GM19463 (cell line): ENCODE measurements around the gene APOL5.
"Not testable (repeated sequence)": the region's sequence is repeated elsewhere in the genome, so short reads cannot be mapped to it uniquely, and the experiment has no call there.

Experiments used
- ATAC-seq: cut with Tn5 transposase; IDR thresholded peaks from one replicate; pipeline ENCODE4 v1.9.1; 2021; ENCODE audit warnings: mild to moderate bottlenecking, moderate library complexity; ENCODE audit not compliant: unreplicated experiment

Gene APOL5

DNA sequence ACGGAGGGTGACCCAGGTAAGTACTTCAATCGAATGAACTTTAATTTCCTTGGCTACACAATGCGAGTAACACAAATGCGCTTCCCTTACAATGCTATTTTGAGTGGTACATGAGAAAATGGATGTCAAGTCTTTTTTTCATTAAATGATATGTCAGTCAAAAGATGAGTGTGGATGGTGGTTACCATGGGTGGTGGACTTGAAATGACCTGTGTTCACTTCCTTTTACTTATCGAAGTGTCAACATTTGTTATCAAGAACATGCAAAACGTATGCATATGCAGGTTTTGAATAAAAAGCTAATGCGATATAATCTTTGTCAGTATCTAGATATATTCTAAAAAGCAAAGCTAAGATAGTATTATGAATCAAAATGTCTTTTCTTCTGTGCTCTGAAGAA lies 8.8 kb upstream of the APOL5 start:
- ATAC-seq = no peak

DNA sequence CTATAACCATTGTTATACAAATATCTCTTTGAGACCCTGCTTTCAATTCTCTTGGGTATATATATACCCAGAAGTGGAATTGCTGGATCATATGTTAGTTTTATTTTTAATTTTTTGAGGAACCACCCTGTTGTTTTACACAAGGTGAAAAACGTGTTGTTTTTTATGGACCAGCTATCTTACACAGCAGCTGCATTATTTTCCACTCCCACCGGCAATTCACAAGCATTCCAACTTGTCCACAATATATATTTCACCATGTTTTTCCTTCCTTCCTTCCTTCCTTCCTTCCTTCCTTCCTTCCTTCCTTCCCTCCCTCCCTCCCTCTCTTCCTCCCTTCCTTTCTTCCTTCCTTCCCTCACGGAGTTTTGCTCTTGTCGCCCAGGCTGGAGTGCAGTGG lies 6.3 kb upstream of the APOL5 start:
- ATAC-seq = no peak

DNA sequence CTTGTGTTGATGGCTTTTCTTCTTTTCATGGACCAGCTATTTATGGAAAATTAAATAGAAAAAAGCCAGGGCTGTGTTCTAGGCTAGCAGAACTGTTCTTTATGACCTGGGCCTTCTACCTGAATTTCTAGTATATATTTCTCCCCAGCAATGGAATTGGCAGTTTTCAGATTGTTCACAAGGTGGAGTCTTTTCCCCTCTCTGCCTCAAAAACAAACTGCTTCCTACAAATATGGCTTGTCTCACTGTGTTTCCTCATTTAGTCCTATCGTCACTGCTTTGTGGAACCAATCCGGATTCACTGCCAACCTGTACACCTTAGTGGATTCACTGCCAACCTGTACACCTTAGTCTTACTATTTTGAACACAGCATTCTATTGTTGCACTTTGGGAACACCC lies 5.0 kb upstream of the APOL5 start:
- no peak for ATAC-seq

DNA sequence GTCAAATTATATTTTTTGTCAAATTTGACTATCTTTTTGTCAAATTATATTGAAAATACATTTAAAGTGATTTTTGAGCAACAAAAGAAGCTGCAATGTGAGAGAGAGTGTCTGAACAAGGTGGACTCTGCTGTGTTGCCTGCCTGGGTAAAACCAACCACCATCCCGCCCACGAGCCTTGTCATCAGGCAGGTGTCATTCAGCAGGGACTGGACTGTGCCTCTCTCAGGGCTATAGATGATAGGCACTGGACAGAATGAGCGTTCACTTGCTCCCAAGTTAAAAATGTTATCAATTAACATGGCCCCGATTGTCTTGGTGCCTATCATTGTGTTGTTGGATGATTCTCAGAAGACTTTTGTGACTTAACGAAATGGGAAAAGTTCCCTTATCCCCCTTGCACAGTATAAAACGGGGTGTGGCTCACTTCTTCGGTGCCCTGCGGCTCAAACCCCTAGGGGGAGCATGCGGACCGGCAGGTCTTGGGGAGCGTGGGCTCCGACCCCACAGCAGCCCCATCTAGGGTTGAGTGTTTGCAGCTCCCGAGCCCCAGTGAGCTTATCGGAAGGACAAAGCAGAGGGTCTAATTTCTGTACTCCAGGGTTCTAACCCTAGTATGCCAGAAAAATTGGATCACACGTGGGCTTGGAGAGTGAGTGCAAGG lies 1.7 kb downstream of the APOL5 start:
- ATAC-seq = no peak

DNA sequence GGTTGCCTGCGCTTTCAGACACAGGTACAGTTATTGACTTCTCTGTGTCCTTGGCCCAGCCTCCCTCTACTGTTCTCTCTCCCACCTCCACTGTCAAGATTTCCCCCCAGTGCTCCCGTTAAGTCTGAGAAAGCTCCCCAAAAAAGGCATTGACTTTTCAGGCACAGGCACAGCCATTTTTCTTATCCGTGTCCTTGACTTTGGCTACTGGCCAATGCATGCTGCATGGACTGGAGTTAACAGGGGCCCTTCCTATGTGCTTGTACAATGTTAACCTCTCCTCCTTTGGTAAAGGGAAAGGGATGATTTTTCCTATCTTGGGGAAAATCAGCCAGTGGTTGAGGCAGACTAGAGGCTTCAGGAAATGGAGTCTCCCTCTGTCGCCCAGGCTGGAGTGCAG lies 4.3 kb downstream of the APOL5 start:
- no peak for ATAC-seq

DNA sequence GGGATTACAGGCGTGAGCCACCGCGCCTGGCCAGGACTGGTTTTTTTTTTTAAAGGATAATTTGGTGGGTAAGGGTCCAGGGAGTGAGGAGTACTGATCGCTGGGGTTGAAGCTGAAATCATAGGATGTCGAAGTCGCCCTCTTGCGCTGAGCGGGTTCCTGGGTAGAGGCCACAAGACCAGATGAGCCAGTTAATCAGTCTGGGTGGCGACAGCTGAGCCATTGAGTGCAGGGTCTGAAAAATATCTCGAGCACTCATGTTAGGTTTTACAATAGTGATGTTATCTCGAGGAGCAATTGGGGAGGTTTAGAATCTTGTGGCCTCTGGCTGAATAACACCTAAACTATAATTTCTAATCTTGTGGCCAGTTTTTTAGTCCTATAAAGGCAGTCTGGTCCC lies 7.8 kb downstream of the APOL5 start:
- ATAC-seq = no peak

DNA sequence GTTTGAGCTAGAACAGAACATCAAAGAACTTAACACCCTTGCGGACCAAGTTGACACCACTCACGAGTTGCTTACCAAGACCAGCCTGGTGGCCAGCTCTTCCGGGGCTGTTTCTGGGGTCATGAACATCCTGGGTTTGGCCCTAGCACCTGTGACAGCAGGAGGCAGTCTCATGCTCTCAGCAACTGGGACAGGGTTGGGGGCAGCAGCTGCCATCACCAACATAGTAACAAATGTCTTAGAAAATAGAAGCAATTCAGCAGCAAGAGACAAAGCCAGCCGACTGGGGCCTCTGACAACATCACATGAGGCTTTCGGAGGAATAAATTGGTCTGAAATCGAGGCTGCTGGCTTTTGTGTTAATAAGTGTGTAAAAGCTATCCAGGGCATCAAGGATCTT lies 8.7 kb downstream of the APOL5 start:
- no peak for ATAC-seq

DNA sequence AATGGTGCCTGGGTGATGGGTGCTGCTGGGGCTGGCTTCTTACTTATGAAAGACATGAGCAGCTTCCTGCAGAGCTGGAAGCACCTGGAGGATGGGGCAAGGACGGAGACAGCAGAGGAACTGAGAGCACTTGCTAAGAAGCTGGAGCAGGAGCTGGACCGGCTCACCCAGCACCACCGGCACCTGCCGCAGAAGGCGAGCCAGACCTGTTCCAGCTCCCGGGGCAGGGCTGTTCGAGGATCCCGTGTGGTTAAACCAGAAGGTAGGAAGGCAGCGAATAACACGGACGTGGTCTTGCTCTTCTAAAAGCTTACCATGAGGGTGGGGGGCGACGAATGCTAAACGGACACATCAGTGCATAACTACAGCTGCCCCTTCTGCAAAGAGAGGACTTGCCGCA lies 9.3 kb downstream of the APOL5 start:
- ATAC-seq = no peak

DNA sequence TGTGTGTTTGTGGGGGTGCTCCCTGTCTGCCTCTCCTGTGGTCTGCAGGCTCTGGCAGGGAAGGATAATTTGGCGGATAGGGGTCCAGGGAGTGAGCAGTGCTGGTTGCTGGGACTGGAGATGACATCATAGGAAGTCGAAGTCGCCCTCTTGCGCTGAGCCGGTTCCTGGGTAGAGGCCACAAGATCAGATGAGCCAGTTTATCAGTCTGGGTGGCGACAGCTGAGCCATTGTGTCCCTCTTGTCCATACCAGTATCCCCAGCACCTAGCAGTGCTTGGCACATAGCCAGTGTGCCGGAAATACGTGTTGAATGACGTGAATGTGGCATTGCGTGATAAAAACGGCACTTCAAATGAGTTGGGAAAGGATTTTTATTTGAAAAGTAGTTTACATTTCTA lies 9.8 kb downstream of the APOL5 start:
- ATAC-seq = no peak

DNA sequence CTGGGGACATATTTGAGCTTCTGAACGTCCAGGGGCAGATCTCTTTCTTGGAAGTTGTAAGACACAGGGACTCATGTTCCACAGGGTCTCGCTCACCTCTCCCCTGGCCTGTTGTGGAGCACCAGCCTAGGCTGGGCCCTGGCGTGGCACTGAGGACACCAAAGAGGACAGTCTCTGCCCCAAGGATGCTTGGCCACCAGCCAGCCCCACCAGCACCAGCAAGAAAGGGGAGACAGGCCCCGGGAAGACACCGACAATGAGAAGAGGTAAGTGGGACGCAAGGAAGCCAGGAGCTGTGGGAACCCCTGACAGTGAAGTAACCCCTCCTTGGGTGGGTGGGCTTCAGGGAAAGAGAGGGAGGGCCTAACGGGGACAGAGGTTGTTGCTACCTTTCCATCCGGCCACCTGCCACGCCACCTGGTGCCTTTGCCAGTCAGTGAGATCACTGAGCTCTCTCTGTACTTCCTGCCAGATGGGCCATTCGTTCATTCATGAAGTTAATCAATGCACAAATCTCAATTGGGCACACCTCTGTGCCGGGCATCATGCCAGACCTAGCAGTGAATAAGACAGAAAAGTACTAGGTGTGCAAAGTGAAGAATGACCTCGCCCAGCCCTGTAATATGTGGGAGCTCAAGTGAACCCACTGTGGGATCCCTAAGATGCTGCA lies 11.1 kb downstream of the APOL5 start:
- ATAC-seq = no peak

DNA sequence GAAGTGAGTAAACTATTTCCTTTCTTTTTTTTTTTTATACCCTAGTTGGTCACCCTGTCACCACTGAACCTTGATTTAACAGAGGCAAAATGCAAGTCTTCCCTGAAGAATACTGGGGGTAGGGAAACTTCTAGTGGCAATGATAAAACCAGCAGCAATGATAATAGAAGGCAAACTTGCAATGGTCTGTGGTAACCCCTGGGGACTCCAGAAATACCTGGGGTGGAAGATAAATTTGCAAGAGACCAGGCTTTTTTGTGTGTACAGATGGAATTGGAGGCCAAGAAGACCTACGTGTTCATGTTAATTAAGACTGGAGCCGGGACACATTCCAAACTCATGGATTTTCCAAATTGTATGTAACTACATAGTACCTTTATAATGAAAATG lies 11.6 kb downstream of the APOL5 start:
- ATAC-seq = no peak

DNA sequence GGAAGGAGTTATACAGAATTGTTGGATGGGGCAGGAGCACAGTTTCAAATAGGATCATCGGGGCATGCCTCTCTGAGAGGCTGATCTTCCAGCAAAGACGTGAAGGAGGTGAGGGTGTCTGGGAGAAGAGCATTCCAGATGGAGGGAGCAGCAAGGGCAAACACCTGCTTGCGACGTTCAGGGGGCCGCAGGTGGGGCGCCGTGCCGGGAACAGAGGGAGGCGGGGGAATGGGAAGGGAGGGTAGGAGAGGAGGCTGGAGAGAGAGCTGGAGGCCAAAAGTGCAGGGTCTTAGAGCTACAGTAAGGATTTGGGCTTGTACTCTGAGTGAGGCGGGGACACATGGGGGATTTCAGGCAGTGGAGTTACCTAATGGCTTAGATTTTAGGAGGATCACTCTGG lies 13.6 kb downstream of the APOL5 start:
- no peak for ATAC-seq

DNA sequence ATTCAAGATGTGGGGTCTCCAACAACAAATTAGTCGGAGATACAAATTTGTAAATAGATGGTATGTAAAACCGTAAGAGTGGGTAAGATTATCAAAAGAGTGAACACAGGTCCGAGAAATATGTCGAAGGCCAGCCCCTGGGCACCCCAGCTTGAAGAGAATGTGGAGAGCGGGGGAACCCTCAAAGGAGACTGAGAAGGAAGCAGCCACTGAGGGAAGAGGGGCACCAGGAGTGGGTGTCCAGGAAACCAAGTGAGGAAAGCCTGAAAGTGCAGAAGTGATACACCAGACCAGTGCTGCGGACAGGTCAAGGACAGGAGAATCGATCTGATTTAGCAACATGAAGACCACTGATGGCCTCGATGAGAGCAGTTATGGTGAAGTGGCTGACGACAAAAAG lies 14.4 kb downstream of the APOL5 start:
- ATAC-seq = no peak

DNA sequence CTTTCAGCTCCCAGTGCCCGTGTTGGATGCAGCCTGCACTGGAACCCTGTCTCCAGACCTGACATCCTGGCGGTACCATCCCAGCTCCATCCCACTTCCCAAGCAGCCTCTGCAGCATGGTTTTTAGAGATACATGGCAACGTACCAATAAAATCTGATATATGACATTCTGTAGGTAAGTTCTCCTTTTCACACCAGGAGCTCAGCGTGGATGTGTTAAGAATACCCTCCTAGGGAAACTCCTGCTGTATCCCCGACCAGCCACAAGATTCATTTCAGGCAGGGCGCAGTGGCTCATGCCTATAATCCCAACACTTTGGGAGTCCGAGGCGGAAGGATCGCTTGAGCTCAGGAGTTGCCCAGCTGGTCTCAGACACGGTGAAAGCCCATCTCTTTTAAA lies 15.4 kb downstream of the APOL5 start:
- ATAC-seq = no peak

DNA sequence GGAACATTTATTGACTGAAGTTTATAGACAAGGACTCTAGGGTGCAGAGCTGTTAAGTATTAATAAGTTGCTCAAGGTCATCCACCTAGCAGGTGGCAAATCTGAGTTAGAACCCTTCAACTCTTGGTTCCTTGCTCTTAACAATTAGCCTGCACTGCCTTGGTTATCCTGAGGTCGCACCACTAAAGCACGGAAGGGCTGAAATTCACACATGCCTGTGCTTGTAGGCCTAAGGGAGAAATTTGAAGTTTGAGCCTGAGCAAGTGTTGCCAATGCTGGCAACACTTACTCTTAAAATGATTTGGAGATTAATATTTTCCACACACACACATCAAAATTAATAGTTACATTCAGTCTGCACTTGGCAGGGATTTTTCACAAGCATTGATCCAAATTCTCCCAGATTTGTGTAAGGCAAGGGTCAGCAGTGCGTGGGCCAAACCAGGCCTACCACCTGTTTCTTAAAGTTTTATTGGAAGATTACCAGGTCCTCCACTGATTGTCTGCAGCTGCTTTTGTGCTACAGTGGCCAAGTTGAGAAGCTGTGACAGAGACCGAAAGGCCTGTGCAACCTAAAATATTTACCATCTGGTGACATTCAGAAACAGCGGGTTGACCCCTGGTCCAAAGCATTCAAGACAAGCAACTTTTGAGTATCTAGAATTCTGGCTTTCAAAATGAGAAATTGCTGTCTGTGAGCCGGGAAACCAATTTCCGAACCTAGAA lies 16.3 kb downstream of the APOL5 start:
- ATAC-seq = no peak

DNA sequence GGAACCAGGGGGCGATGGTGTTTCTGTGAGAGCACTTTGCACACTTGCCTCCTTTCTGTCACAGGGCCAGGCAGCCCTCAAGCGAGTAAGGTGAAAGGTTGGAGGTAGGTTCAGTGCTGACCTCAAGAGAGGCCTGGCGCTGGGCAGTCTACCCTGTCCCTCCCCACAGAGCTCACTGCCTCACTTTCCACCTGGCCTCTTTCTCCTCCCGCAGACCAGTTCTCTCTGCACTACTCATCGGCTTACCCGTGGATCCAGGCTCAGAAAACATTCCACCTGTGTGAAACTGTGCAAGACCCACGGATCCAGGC lies 16.8 kb downstream of the APOL5 start:
- ATAC-seq = no peak

DNA sequence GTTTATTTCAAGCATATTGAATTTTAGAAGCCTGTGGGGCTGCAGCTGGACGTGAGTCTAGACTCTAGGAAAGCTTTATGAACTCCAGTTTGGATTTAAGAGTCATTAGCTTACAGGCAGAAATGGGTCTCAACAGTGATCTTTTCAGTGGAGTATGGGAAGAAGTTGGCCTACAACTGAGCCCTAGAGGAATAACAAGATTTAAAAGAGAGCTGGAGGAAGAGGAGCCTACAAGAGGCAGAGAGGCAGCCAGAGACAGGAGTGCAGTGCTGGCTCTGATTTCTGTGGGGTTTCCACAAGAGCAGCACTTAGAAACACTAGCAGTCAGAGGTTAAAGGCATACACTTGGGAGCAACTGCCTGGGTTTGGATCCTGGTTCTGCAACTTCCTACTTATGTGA lies 17.9 kb downstream of the APOL5 start:
- ATAC-seq = no peak

DNA sequence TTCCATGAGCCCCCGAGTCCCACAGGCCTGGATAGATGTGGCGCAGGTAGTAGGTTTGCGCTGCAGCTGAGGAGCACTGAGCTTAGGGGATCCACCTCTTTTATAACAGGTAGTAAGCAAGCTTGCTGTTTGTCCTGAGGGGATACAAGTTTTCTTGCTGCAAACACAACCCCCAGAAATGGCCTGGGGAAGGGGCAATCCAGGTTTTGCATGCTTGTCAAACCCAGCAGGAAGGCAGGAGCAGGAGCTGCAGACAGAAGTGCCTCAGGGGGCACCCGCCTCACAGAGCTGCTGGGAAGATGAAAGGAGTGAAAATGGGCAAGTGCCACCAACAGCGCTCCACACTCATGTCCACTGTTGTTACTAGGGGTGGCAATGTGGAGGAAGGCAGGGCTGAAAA lies 18.5 kb downstream of the APOL5 start:
- no peak for ATAC-seq

DNA sequence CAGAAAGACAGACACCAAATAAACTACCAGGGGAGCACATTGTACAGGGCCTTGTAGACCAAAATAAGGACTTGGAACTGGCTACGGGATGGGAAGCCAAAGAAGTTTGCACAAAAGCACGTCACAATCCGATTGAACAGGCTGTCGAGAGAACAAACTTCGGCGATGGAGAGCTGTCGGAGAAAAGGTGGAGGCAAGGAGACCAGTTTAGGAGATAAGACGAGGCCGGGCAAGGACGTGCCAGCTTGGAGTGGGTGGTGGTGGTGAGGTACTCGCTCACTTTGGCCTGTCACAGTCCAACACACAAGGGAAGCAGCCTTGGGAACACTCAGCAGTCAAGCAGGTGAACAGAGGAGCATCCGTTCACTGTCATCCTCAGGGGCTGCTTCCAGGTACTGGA lies 19.0 kb downstream of the APOL5 start:
- ATAC-seq = no peak

DNA sequence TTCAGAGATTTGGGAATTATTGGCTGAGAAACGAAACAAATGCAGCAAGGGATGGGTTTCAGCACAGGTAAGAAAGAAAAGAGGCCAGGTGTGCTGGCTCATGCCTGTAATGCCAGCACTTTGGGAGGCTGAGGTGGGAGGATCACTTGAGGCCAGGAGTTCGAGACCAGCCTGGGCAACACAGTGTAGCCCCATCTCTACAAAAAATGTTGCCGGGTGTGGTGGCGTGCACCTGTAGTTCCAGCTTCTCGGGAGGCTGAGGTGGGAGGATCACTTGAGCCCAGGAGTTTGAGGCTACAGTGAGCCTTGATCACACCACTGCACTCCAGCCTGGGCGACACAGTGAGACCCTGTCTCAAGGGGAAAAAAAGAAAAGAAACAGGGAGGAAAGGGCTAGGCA lies 20.2 kb downstream of the APOL5 start:
- ATAC-seq = not testable (repeated sequence)

DNA sequence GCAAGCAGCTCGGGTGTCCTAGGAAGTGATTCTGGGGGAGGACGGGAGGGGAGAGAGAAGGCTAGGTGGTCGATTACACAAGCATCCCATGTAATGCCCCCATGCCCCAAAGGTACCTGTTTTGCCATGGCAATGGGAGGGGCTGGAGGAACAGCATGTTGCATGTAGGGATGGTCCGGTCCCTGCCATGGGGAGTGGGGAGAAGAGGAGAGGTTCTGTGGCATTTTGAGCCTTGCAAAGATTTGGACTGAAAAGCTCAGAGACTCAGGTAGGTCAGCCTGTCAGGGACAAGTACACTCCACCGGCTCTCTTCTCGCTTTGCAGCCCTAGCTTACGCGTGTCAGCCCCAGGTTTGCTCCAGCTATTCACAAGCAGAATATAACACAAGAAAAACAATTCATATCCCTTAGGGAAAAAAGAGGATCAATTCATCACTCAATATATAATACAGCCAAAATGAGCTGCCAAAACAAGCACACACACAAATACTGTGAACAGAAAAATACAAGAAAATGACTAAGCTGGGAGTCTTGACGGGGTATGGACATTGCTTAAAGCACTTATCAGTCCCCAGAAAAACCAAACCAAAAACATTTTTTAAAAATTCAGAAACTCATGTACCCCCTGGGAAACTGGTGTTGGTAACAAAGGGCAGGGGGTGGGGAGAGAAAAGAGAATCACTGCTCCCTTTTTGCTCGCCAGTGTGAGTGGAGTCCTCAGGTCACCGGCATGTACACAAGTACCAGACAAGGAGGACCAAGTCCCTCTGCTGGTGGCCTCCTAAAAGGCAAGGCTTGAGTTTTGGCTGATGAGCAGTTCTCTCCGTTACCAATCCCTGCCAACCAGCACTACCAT lies 21.6 kb downstream of the APOL5 start:
- no peak for ATAC-seq

DNA sequence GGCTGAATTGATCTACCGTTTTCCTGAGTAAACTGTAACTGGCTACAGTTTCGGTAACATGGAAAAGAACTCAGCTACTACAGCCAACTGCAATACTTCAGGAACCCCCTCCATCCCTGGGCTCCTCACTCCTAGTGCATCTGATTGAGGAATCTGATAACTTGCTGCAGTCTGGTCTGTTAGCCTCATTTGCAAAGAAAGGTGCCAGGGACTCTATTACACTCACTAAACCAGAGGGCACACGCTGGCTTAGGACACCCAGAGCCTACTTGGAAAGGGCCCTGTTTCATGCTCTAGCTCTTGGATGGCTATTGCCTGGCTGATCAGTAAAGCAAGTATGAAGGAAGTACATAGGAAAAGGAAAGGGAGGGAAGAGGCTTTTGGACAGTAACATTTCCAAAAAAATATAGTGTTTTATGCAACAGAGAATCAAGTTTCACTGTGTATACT lies 22.3 kb downstream of the APOL5 start:
- ATAC-seq = no peak
